ENCODE data around the gene MAD2L2.

Gene MAD2L2

GRCh38 chr1:11629184-11630016 lies 51.5 kb downstream of the MAD2L2 start:
- DNase-seq (ENCODE audit: low spot score) = no peak

GRCh38 chr1:11628767-11629166 lies 52.2 kb downstream of the MAD2L2 start:
- no peak for DNase-seq (ENCODE audit: low spot score)

- no peak for DNase-seq (ENCODE audit: low spot score)
Observed at GRCh38 chr1:11626551-11626950, 54.4 kb downstream of the MAD2L2 start.
